Measurements from ENCODE around the gene SLC1A1.

The SLC1A1 gene

DNA sequence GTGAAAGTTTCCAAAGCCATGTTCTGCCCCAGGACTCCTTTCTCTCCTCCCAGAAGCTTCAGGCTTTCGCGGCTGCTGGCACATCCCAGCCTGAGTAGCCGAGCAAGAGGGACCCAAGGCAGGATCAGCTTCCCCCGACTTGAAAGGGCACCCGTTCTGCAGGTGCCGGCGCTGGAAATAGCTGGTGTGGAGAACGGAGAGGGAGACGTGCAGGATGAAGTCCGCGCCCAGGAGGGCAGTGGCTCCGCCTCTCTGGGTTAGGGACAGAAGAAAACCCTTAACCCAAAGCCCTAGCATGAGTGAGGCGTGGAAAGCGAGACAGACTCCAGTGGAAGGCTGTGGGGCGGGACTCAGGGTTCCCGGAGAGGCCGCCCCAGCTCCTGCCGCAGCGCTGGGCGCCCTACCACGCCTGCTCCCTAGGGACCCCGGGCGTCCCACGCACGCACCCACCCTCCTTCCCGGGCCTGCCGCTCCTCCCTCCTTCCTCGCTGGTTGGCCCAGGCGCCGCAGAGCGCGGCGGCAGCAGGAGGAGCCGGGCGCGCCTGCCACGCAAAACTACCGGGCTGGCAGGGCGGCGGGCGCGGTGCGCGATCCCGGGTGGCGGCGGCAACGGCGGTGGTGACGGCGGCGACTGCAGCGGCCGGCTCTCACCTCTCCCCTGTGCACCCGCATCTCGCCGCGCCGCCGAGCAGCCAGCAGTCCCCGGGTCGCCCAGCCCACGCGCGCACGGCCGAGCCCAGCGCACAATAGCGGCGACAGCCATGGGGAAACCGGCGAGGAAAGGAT, at the start of gene SLC1A1:
Gene SLC1A1, plus strand, starts transcription at position 550 of the 786 bp plus-strand sequence. Its CDS starts 212 bp downstream, at position 762.
- no peak for DNase-seq

DNA sequence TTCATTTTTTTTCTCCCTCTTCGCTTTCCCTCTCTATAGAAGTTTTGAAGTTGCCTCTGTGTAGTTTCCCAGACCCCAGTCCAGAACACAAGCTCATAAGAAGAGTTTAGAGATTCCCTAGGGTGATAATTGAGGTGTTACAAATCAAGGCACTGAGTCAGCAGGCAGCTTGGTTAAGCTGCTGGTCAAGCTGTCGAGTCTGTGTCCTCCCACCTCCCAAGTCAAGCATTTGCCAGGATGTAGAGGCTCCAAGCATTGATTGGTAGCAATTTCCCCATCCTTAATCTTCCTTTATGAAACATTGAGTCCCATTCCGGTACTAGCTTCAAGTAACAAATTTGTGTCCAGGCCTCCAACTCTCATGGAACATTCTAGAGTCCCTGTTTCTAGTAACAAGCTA, 47.5 kb upstream of the SLC1A1 start:
- DNase-seq = no peak

DNA sequence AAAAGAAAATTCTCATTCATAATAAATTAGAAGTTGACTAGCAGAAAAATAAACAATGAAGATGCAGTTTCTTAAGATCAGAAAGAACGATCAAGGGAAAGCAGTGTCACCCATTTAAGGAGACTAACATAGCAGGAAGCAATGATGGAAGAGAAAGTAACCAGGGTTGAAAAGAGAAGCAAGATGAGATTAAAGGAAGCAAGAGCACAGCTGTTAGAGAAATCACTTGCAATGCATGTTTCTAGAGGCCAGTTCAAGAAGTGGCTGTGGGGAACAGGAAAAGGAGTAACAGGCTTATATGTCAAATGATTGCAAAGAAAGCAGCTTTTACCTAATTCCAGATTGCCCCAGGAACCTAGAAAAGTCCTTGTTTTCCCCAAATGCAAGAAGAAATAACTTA, 46.8 kb upstream of the SLC1A1 start:
- DNase-seq = no peak

DNA sequence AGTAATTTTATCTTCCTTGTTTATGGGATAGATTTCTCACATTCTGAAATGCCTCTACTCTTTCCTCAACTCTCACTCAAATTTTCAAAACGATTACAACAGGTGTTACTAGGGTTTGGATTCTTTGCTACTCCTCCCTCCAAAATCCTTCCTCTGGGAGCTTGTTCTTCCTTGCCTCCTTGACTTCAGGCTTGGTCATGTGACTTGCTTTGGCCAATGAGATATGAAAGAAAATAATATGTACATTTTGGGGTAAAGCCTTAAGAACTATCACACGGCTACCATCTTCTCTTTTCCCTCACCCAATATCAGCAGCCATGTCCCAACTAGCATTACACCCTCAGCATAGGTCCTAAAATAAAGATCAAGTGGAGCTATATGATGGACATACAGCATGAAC, 28.8 kb upstream of the SLC1A1 start:
- no peak for DNase-seq

DNA sequence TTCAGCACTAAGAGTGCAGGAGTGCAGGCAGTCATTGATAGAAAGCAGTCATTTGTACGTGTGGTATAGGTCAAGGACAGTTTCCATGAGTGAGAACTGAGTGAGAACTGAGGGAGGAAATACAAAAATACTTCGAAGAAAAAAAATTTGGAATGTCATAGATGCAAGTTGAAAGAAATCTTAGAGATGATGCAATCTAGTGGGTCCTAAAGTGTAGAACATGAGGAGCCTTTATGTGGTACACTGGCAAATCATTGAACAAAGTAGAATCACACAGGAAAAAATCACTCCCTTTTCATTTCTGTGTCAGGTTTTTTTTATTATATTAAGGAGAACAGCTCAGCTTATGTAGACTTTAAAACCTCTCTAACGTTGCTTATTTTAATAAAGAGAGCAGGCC, 26.4 kb upstream of the SLC1A1 start:
- DNase-seq = no peak

DNA sequence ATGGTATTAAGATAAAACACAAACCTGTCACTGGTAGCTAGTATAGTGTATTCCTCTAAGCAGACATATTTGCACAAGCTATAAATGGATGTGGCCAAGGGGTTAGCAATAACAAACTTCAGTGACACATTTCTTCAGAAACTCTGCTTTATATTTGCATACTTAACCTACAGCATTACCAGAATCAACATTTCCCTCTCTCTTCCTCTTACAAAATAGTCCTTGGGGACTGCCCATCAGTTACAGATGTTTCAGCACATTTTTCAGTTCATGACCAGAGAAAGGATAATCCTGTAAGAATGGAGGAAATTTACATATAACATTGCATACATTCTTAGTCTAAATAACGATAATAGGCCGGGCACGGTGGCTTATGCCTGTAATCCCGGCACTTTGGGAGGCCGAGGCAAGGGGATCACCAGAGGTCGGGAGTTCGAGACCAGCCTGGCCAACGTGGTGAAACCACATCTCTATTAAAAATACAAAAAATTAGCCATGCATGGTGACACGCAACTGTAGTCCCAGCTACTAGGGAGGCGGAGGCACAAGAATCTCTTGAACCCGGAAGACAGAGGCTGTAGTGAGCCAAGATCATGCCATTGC, 25.3 kb upstream of the SLC1A1 start:
- DNase-seq = no peak

DNA sequence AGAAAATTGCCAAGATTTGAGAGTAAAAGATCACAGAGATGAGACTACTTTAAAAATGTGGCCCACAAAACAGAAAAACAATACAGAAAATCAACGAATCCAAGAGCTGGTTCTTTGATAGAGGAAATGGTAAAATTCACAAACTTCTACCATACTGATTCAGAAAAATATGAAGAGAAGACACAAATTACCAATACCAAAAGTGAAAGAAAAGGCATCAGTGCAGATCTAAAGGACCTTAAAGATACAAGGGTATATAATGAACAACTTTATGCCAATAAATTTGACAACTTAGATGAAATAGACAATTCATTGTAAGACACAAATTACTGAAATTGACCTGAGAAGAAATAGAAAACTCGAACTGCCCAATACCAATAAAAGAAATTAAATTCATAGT, 24.4 kb upstream of the SLC1A1 start:
- DNase-seq = no peak

DNA sequence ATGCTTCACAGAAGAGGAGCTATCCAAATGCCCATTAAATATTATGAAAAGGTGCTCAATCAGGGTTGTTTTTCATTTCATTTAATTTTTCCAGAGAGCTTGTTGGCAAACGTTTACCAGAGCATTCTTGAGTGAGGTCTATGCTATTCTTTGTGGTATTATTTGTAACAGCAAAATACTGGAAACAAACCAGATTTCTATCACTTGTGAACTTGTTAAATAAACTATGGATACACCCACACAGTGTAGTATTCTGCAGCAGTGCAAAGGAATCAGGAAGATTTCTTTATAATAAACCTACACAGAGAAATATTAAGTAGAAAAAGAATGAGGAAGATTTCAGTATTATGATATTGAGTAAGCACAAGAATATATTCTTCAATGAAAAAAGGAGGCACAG, 15.0 kb upstream of the SLC1A1 start:
- DNase-seq = no peak

DNA sequence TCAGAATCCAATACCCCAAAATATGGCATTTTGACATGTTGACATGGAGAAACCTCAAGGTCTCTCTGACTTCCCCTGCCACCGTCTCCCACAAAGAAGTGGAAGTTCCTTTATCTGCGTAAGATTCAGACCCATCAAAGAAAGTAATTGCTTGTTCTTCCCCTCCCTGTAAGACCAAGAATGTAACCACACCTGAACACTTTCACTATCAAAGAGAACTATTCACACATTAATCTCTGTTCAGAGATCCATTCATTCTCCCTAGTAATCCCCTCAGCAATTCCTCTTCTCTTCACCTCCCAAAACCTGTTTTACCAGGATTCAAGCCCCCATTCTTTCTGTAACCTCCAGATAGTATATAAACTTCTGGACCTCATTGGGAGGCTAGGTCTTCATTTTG, 4.1 kb upstream of the SLC1A1 start:
- DNase-seq = no peak

DNA sequence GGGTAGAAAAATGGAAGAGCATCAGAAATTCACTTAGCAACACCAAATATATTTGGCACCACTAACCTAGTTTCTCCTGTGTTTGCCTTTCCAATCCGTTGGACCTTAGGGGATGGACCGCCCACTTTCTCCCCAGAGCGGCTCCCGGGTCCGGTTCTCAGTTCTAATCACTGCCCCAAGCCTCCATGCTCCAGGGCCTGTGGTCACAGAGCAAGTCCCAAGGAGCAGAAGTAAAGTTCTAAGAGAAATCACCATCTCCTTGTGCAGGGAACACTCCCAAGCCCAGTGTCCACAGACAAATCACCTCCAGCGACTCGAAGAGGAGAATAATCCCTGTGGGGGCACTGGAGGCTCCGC, 728 bp upstream of the SLC1A1 start:
- DNase-seq = no peak

DNA sequence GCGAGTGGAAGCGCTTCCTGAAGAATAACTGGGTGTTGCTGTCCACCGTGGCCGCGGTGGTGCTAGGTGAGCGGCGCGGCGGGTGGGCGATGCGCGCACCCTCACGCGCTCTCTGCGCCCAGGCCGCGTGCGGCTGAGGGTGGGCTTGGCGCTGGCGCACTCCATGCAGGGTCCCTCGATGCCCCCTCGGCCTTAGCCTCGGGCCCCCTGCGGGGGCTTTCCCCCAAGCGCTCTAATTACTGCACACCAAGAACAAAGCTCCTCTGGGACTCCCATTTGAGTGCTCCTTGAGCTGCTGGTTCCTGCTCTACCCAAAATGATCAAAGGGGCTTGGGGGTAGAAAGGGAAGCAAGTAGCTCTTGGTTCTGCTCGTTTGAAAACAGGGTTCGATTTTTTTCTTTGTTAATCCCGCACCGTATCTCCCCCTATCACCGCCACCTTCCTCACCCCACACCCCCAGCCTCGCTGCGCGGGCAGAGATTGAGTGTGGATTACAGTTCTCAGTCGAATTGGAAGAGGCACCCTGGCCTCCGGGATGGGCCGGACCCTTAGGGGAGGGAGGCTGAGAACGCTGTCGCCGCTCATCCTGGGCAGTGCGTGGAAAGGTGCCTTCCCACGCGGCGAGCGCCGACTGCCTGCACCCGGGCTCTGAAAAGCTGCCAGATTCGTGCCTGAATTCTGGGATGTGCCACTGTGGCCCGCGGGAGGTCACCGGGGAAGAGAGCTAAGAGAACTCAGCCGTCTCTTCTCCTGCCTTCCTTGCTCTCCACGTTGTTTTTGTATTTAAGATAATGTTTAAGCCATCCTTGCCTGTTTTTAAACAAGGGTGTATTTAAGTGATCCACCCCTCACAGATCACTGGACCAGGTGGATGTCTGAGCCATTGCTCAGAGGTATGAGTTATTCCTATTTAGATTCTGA, 697 bp downstream of the SLC1A1 start:
- no peak for DNase-seq

DNA sequence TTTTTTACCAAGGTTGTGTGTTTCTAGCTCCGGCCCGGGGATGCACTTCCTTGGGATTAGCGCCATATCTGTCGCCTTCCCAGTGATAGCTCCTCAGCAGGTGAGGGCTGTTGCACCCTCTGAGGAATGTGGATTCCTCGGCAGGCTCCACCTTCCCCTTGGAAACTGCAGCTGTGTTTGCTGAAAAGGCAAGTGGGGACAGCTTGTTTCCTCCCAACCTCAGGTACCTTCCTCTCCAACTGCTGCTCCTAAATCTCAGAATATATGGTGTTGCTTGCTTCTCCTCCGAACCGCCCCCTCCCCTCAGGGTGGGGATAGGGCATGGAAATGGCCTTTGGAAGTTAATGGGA, 1.3 kb downstream of the SLC1A1 start:
- no peak for DNase-seq

DNA sequence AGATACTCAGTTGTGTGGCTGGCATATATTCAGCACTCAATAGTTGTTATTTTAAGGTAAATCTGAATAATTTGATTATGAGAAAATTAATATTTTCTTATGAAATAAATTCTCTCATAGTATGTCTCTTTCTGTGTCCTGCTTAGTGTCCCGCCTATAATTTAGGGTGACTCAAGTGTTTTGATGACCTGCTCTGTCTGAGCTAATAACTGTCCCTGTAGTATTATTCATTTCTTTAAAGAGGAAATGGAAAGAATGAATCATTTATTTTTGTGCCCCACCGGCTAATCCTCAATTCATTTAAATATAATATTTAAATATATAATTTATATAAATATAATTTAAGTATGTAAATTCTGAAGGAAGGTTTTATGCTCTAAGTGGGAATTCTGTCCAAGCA, 4.1 kb downstream of the SLC1A1 start:
- no peak for DNase-seq

DNA sequence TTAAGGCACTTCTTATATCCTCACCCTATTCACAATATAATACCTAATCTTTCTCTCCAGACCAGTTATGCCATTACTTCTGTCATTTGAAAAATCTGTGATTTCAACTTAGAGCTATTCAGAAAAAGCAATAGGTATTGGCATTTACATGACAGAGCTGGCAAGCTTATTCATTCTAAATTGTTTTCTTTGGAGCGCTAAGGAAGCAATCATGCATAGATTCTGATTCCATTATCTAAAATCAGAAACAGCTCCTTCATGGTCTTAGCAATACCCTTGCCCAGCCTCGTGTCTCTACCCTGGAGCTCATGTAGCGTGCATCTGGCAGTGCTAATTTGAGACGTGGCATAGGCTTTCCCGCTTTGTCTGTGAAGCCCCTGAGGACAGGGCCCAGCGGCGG, 4.5 kb downstream of the SLC1A1 start:
- DNase-seq = no peak

DNA sequence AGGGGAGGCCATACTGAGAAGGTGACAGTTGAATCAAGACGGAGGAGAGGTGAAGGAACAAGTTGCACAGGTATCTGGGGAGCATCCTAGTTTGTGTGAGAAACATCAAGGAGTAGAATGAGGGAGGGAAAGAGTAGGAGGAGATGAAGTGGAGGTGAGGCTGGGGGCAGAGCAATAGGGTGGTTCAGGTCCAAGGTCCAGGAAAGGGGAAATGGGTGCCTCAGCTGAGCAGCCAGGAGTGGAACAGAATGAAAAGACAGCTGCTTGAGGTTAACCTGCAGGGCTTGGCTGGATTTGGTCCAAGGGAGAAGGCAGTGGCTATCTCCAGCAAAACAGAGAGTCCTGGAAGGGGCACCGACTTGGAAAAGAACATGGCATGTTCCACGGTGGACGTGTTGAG, 5.3 kb downstream of the SLC1A1 start:
- no peak for DNase-seq

DNA sequence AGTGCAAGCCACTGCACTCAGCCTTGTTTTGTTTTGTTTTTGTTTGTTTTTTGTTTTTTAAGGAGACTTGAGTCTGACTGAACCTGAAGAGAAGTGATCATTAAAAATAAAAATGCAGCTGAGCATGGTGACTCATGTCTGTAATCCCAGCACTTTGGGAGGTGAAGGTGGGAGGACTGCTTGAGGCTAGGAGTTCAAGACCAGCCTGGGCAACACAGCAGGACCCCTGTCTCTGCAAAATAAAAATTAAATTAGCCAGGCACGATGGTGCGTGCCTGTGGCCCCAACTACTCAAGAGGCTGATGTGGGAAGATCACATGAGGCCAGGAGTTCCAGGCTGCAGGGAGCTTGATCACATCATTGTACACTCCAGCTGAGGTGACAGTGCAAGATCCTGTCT, 6.2 kb downstream of the SLC1A1 start:
- no peak for DNase-seq

DNA sequence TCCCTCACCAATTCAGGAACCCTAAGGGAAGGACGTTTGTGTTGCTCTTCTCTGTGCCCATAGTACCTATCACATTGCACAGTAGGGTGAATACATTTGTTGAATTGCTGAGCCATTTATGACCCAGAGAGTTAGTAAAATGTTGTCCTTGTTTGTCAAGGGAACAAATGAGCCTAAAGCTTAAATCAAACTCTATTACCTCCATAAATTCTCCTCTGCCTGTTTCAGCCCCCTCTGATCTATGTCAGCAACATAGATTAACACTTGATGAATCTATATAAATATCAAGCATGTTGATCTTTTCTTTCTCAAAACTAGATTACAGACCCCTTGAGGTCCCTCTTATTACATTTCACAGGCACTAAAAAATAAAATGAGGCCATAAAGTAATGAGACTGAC, 7.1 kb downstream of the SLC1A1 start:
- no peak for DNase-seq

DNA sequence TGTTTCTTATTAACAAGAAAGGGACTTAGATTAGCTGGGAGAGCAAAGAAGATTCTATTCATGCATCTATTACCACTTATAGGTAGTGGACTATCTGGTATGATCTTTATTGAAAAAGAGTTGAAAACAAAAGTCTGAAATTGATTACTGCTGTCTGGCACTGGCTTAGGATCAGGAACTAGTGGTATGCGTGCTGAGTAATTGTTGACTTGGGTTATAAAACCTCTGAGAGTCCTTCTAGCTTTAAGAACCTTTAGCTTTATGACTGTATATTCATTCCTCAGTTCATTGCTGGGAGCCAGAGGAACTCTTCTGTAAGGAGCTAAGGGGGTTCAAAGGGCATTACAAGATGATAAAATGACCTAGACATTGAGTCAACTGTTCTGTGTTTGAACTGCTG, 7.6 kb downstream of the SLC1A1 start:
- DNase-seq = no peak

DNA sequence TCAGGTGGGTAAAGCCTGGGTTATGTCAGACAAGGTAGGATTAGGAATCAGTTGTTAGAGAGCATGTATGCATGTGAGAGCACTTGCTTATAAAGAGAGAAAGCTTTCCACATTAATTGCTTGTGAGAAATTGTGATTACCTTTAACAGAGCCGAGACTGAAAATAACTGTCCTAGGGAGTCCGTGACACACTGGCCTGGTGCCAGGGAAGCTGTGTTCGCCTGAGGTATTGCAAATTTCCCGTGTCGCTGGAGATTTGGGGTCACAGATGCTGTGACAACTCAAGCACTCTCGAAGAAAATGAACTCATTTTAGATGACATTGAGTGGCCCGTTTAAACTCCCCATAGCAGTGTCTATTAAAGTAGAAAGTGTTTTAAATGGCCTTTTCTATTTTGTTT, 9.6 kb downstream of the SLC1A1 start:
- no peak for DNase-seq

DNA sequence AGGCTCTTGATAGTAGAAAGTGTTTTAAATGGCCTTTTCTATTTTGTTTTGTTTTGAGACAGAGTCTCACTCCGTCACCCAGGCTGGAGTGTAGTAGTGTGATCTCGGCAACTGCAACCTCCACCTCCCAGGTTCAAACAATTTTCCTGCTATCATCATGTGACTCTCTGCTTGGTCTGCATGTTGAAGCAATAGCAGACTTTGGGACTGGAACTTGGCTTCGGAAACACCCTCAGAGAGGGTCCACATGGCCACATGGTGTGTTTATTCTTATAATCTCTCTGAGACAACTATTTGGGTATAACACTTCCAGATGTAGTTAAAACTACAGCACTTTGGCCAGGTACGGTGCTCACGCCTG, 10.9 kb downstream of the SLC1A1 start:
- DNase-seq = no peak

DNA sequence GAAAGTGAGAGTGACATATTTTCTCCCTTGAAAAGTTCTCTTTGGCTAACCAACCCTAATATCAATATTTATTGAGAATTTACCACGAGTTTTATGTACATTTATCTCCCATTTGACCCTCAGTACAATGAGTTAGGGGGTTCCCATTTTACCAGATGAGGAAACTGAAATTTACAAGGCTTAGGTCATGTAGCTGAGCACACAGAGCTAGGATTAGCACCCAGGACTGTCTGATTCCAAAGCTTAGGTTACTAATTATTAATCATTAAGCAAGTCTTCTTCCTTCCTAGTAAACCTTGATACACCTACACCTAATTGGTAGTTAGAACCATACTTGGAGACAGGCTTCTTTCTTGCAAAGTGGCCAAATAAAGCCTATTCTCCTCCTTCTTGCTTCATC, 12.2 kb downstream of the SLC1A1 start:
- DNase-seq = no peak

DNA sequence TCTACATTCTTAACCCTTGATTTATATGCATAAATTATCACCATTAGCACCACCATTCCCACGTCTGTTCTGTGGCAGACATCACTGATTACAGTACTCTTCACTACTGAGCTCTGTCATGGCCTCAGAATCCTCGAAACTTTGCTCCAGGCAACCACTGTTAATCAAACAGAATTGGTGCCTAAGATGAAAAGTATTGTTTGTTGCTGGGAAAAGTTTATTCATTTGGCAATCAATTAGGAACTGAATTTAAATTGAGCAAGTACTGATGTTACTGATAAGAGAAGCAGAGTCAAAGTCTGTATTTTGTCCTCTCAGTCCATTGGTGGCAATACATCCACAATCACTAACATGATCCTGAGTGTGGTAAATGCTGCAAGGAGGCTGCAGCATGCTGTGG, 12.8 kb downstream of the SLC1A1 start:
- no peak for DNase-seq

DNA sequence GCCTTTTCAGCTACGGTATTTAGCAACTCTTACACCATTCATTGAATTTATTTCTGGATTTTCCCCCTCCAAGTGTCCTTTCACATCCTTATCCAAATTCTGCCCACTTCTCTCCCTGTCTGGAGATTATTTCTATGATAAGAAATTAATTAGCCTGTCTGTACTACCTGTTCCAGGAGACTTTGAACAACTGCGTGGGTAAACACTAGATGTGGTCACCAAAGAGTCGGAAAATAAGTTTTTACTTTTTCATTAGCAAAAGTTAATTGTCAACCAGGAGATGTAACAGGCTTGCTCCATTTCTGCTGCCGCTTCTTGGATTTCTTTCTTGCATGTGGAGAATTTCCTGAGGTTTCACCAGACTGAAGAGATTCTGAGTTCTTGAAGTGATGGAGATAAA, 14.0 kb downstream of the SLC1A1 start:
- no peak for DNase-seq

DNA sequence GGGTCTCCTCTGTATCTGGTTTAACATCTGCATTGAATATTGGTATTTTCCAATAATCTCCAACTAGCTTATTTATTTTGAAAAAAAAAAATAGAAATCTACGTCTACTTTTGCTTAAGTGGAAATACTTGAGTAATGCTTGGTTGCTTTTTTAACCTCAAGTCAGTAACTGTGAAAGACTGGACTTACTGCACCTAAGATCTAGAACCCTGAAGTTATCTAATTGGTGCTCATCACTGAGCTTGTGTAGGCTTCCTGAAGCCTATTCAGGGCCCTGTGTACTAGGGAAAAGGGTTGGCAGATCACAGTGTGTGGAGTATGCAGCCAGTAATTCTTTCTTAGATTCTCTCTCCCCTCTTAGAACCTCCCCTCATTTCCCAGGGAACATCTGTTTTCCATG, 16.2 kb downstream of the SLC1A1 start:
- no peak for DNase-seq

Measured in NCI-H1417 treated with DMSO at 0.1 percent for 48 hours (cell line).